HUES48 (cell line): ENCODE measurements around the gene ARMH3.
A peak's percentile ranks its signal among the peaks of the same experiment; 100 is the strongest.
"Not testable (repeated sequence)": the region's sequence is repeated elsewhere in the genome, so short reads cannot be mapped to it uniquely, and the experiment has no call there.

ENCODE experiments used
- H3K27ac ChIP-seq: one replicate; pipeline ENCODE4 v1.7.0; 2013; ENCODE audit warnings: low read depth, low read length, inconsistent platforms
- H3K27me3 ChIP-seq: 2 replicates; pipeline ENCODE4 v1.6.1; 2013; ENCODE audit warnings: mild to moderate bottlenecking, low read length; ENCODE audit not compliant: control insufficient read depth, insufficient read depth
- H3K36me3 ChIP-seq: 2 replicates; pipeline ENCODE4 v1.6.1; 2013; ENCODE audit warnings: low read length; ENCODE audit not compliant: control insufficient read depth, insufficient read depth
- H3K4me1 ChIP-seq: 2 replicates; pipeline ENCODE4 v1.6.1; 2013; ENCODE audit warnings: mild to moderate bottlenecking, low read length; ENCODE audit not compliant: control insufficient read depth, insufficient read depth
- H3K4me3 ChIP-seq: 2 replicates; pipeline ENCODE4 v1.5.1; 2013; ENCODE audit warnings: mild to moderate bottlenecking, low read depth, low read length
- H3K9ac ChIP-seq: 2 replicates; pipeline ENCODE4 v1.6.1; 2013; ENCODE audit warnings: mild to moderate bottlenecking, low read depth, low read length, moderate library complexity
- H3K9me3 ChIP-seq: 2 replicates; pipeline ENCODE4 v1.6.1; 2013; ENCODE audit warnings: low read length; ENCODE audit not compliant: control insufficient read depth, insufficient read depth

Gene ARMH3

GRCh38 chr10:102067091-102067916 is 11.3 kb upstream of the ARMH3 start:
- Histone ChIP-seq H3K27me3 (no peaks in the 10 kb centered on the region), H3K9me3 (no peaks in the 10 kb centered on the region), H3K9ac (no peak overlapping the region), H3K36me3 (peaks cover 3% of the 10 kb centered on the region; the same call in 1 of the 2 replicates), H3K27ac (no peak overlapping the region), H3K4me3 (no peak overlapping the region), H3K4me1 (no peaks in the 10 kb centered on the region)

- no peaks in the 10 kb centered on the region for H3K4me1 ChIP-seq
- no peak overlapping the region for H3K27ac ChIP-seq
- H3K9me3 ChIP-seq = no peaks in the 10 kb centered on the region
- H3K27me3 ChIP-seq = no peaks in the 10 kb centered on the region
- no peak overlapping the region for H3K9ac ChIP-seq
- peaks cover 3% of the 10 kb centered on the region; the same call in 1 of the 2 replicates for H3K36me3 ChIP-seq
- H3K4me3 ChIP-seq = 0 out of 2 replicates have a peak overlapping the region, but pooled peaks have one; percentile 81
These were observed 10.6 kb upstream of the ARMH3 start for GRCh38 chr10:102066399-102067088.

GRCh38 chr10:102065561-102066398 is 9.8 kb upstream of the ARMH3 start:
- Histone ChIP-seq H3K27ac (peak overlapping the region; percentile 47), H3K9ac (peak overlapping the region; percentile 53), H3K9me3 (no peaks in the 10 kb centered on the region), H3K36me3 (peaks cover 3% of the 10 kb centered on the region; the same call in 1 of the 2 replicates), H3K4me1 (no peaks in the 10 kb centered on the region), H3K4me3 (peak overlapping the region; percentile 81), H3K27me3 (no peaks in the 10 kb centered on the region)

- Histone ChIP-seq H3K36me3 (peaks cover 3% of the 10 kb centered on the region; the same call in 1 of the 2 replicates), H3K4me3 (peak within 1 kb of the TSS; percentile 81), H3K27ac (peak within 1 kb of the TSS; percentile 47), H3K4me1 (no peaks in the 10 kb centered on the region), H3K9ac (peak within 1 kb of the TSS; percentile 53), H3K9me3 (no peaks in the 10 kb centered on the region), H3K27me3 (no peaks in the 10 kb centered on the region)
These were observed 9.0 kb upstream of the ARMH3 start, which contains the start of gene HPS6 for GRCh38 chr10:102064868-102065560. Gene HPS6 (plus strand): TSS chr10:102065349. CDS start chr10:102065475, 126 bp downstream.

GRCh38 chr10:102064503-102064867 is 8.5 kb upstream of the ARMH3 start:
- Histone ChIP-seq H3K36me3 (peaks cover 3% of the 10 kb centered on the region; the same call in 1 of the 2 replicates), H3K4me1 (no peaks in the 10 kb centered on the region), H3K9ac (no peak overlapping the region), H3K4me3 (peak overlapping the region; percentile 81), H3K9me3 (no peaks in the 10 kb centered on the region), H3K27ac (no peak overlapping the region), H3K27me3 (no peaks in the 10 kb centered on the region)

- Histone ChIP-seq H3K9ac (no peak overlapping the region), H3K4me1 (0 out of 2 replicates have a peak, but pooled peaks cover 3% of the 10 kb centered on the region), H3K27ac (no peak overlapping the region), H3K4me3 (no peak overlapping the region), H3K27me3 (no peaks in the 10 kb centered on the region), H3K9me3 (no peaks in the 10 kb centered on the region), H3K36me3 (no peaks in the 10 kb centered on the region)
These were observed 4.0 kb upstream of the ARMH3 start for GRCh38 chr10:102059987-102060386.

GRCh38 chr10:102054881-102055646 is 909 bp downstream of the ARMH3 start:
- Histone ChIP-seq H3K27ac (peak overlapping the region; percentile 81), H3K4me3 (peak overlapping the region; percentile 96), H3K9ac (peak overlapping the region; percentile 63)
- H3K36me3 ChIP-seq, H3K27me3 ChIP-seq, H3K4me1 ChIP-seq, H3K9me3 ChIP-seq: not testable (repeated sequence)

- Histone ChIP-seq H3K27me3 (no peaks in the 10 kb centered on the region), H3K9me3 (no peaks in the 10 kb centered on the region), H3K27ac (no peak overlapping the region), H3K4me1 (no peaks in the 10 kb centered on the region), H3K4me3 (no peak overlapping the region), H3K36me3 (no peaks in the 10 kb centered on the region), H3K9ac (no peak overlapping the region)
These were observed 9.9 kb downstream of the ARMH3 start for GRCh38 chr10:102046095-102046494.

GRCh38 chr10:102045292-102045691 is 10.7 kb downstream of the ARMH3 start:
- no peak overlapping the region for H3K4me3 ChIP-seq

More at GRCh38 chr10:102045292-102045691, 10.7 kb downstream of the ARMH3 start:
- no peaks in the 10 kb centered on the region for H3K27me3 ChIP-seq
- H3K27ac ChIP-seq = no peak overlapping the region
- H3K4me1 ChIP-seq = no peaks in the 10 kb centered on the region
- no peak overlapping the region for H3K9ac ChIP-seq
- H3K9me3 ChIP-seq = no peaks in the 10 kb centered on the region
- no peaks in the 10 kb centered on the region for H3K36me3 ChIP-seq
